Thymus (tissue), 11 donors: ENCODE data around the gene UBL4A. TPM values are rescaled to one million over a fixed set of nuclear protein-coding genes. Genes with fewer than 3 reads are reported as not detected.

Experiments
- DNase-seq, 9 donors: peaks; one replicate each; pipeline ENCODE4 v3.0.0-alpha.2; 2013; ENCODE audit warnings: low spot score in 9 of 9, low read depth in 6 of 9, missing footprints in 1 of 9
- H3K27ac ChIP-seq, 2 donors: one replicate each; pipeline ENCODE4 v1.5.1; 2013; ENCODE audit warnings: control low read depth in 1 of 2, low read depth in 1 of 2, low read length in 1 of 2, mild to moderate bottlenecking in 1 of 2, moderate library complexity in 1 of 2
- H3K27me3 ChIP-seq, 2 donors: one replicate each; pipeline ENCODE4 v1.5.1; 2013; ENCODE audit warnings: low read length in 1 of 2; ENCODE audit not compliant: control insufficient read depth in 2 of 2, insufficient read depth in 1 of 2
- H3K36me3 ChIP-seq, 2 donors: one replicate each; pipeline ENCODE4 v1.5.1; 2013; ENCODE audit warnings: low read length in 1 of 2, mild to moderate bottlenecking in 1 of 2, moderate library complexity in 1 of 2; ENCODE audit not compliant: control insufficient read depth in 2 of 2, insufficient read depth in 2 of 2
- H3K4me1 ChIP-seq, 2 donors: one replicate each; pipeline ENCODE4 v1.5.1; 2013; ENCODE audit warnings: low read length in 2 of 2; ENCODE audit not compliant: control insufficient read depth in 2 of 2, insufficient read depth in 2 of 2
- H3K4me3 ChIP-seq, 2 donors: one replicate each; pipeline ENCODE4 v1.5.1; 2013; ENCODE audit warnings: low read length in 2 of 2, control low read depth in 1 of 2, mild to moderate bottlenecking in 1 of 2
- H3K9me3 ChIP-seq, 2 donors: one replicate each; pipeline ENCODE4 v1.5.1; 2013; ENCODE audit warnings: low read length in 1 of 2, mild to moderate bottlenecking in 1 of 2; ENCODE audit not compliant: control insufficient read depth in 2 of 2, insufficient read depth in 1 of 2
- WGBS: extraction: QIAGEN DNeasy Blood & Tissue Kit; methylation state at CpG from one replicate; pipeline ENCODE4 v1.1.7; 2013; 5-methylcytosine and 5-hydroxymethylcytosine counted together
- polyA plus RNA-seq: library from polyadenylated mRNA; stranded (reverse); fragments of 200-250 nt; gene quantifications from one replicate; pipeline ENCODE4 v1.2.3, GENCODE V29; 2013
- total RNA-seq: library from RNA; stranded (reverse); fragments of 120-200 nt; gene quantifications from one replicate; pipeline ENCODE4 v1.2.4, GENCODE V29; 2013
- donor health status: healthy.

UBL4A gene
- total and polyA plus RNA-seq, 2 donors: 20.7 to 29.9 TPM

DNA sequence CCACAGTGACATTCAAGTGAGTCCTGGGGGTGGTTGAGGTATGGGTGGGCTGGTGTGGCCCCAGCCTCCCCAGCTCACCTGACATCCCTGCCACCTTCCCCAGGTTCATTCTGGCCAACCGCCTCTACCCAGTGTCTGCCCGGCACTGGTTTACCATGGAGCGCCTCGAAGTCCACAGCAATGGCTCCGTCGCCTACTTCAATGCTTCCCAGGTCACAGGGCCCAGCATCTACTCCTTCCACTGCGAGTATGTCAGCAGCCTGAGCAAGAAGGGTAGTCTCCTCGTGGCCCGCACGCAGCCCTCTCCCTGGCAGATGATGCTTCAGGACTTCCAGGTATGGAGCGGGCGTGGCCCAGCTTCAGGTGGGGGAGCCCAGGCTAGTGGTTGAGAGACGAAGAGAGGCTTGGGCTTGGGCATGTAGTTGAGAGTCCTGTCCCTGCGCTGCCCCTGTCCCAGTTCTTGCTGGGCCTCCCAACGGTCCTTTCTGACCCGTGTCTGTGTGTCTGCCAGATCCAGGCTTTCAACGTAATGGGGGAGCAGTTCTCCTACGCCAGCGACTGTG lies 51.2 kb downstream of the UBL4A start:
- Histone ChIP-seq H3K9me3 (peaks cover 0 to 6% of the 10 kb centered on the region in 2 donors), H3K27ac (no peak overlapping the region), H3K4me1 (peaks cover 2 to 17% of the 10 kb centered on the region in 2 donors), H3K4me3 (no peak overlapping the region), H3K36me3 (peaks cover 40 to 45% of the 10 kb centered on the region in 2 donors), H3K27me3 (no peaks in the 10 kb centered on the region)
- DNase-seq: no peak
- WGBS: 97% methylated on average over 19 of the region's 19 CpGs

DNA sequence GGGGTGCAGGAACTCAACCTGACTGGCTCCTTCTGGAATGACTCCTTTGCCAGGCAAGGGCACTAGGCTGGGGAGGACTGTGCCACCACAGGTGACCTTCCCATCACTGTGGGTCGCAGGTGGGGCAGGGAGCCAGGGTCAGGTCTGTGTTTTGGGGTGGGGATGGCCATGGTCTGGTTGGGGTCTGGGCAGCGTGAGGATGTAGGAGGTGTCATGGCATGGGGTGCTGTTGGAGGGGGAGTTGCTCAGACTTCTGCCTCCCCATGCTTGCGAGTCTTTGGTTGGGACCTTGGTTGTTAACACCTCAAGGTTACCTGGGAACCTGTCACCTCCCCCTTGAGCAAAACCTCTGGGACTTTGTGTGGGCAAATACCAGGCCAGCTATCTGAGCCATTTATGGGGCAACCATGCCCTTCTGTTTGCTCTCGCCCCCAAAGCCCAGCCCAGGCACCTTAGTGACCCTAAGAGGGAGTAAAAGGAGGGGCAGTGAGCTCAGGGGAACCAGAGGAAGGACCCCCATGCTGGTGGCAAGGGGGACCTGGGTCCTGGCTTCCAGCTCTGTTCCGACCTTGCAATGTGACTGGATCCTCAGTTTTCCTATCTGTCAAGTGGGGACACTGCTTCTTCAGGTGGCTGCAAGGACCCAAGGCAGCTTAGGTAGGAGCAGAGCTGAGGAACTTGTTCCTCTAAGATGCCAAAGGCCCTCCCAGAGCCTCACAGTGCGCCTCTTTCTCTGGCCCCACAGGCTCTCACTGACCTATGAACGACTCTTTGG lies 51.8 kb downstream of the UBL4A start:
- no peaks in the 10 kb centered on the region for H3K27me3 ChIP-seq
- H3K4me1 ChIP-seq: peaks cover 2 to 19% of the 10 kb centered on the region in 2 donors
- peaks cover 0 to 6% of the 10 kb centered on the region in 2 donors for H3K9me3 ChIP-seq
- H3K36me3 ChIP-seq: peaks cover 33 to 42% of the 10 kb centered on the region in 2 donors
- 95% methylated on average over 7 of the region's 7 CpGs for WGBS
- DNase-seq: no peak
- H3K27ac ChIP-seq: no peak overlapping the region
- no peak overlapping the region for H3K4me3 ChIP-seq

Other genes with a start within 250 kb of the UBL4A start
- not detected for gene OPN1MW3, start 229.0 kb downstream of the UBL4A start, total RNA-seq
- gene OPN1MW3, start 229.0 kb downstream of the UBL4A start, polyA plus RNA-seq: 0.02 TPM
- gene TEX28, start 191.5 kb downstream of the UBL4A start, total RNA-seq: not detected
- 0.05 TPM for gene TEX28, start 191.5 kb downstream of the UBL4A start, polyA plus RNA-seq
- 1.3 TPM for gene TKTL1, start 190.8 kb downstream of the UBL4A start, total RNA-seq
- 0.43 TPM for gene TKTL1, start 190.8 kb downstream of the UBL4A start, polyA plus RNA-seq
- gene FLNA, start 112.0 kb downstream of the UBL4A start, total RNA-seq: 164 TPM
- 412 TPM for gene FLNA, start 112.0 kb downstream of the UBL4A start, polyA plus RNA-seq
- gene EMD, start 107.3 kb downstream of the UBL4A start, total RNA-seq: 8.2 TPM
- 110 TPM for gene EMD, start 107.3 kb downstream of the UBL4A start, polyA plus RNA-seq
- gene RPL10, start 88.2 kb downstream of the UBL4A start, total RNA-seq: 5,085 TPM
- 5,714 TPM for gene RPL10, start 88.2 kb downstream of the UBL4A start, polyA plus RNA-seq
- 10.1 TPM for gene DNASE1L1, start 77.4 kb downstream of the UBL4A start, total RNA-seq
- gene DNASE1L1, start 77.4 kb downstream of the UBL4A start, polyA plus RNA-seq: 23.0 TPM
- 21.0 TPM for gene TAFAZZIN, start 75.1 kb downstream of the UBL4A start, total RNA-seq
- gene TAFAZZIN, start 75.1 kb downstream of the UBL4A start, polyA plus RNA-seq: 111 TPM
- gene ATP6AP1, start 57.9 kb downstream of the UBL4A start, total RNA-seq: 26.6 TPM
- gene ATP6AP1, start 57.9 kb downstream of the UBL4A start, polyA plus RNA-seq: 53.7 TPM
- gene GDI1, start 49.5 kb downstream of the UBL4A start, total RNA-seq: 39.2 TPM
- gene GDI1, start 49.5 kb downstream of the UBL4A start, polyA plus RNA-seq: 144 TPM
- gene FAM50A, start 42.5 kb downstream of the UBL4A start, total RNA-seq: 29.8 TPM
- 112 TPM for gene FAM50A, start 42.5 kb downstream of the UBL4A start, polyA plus RNA-seq
- 2.2 TPM for gene PLXNA3, start 28.3 kb downstream of the UBL4A start, total RNA-seq
- 14.3 TPM for gene PLXNA3, start 28.3 kb downstream of the UBL4A start, polyA plus RNA-seq
- 39.9 TPM for gene LAGE3, start 7.3 kb downstream of the UBL4A start, total RNA-seq
- gene LAGE3, start 7.3 kb downstream of the UBL4A start, polyA plus RNA-seq: 17.3 TPM
- gene SLC10A3, start 4.0 kb upstream of the UBL4A start, total RNA-seq: 6.1 TPM
- 21.6 TPM for gene SLC10A3, start 4.0 kb upstream of the UBL4A start, polyA plus RNA-seq
- 18.4 TPM for gene FAM3A, start 29.6 kb upstream of the UBL4A start, total RNA-seq
- gene FAM3A, start 29.6 kb upstream of the UBL4A start, polyA plus RNA-seq: 73.4 TPM
- 13.9 TPM for gene G6PD, start 60.2 kb upstream of the UBL4A start, total RNA-seq
- gene G6PD, start 60.2 kb upstream of the UBL4A start, polyA plus RNA-seq: 21.0 TPM
- 17.7 TPM for gene IKBKG, start 61.0 kb upstream of the UBL4A start, total RNA-seq
- gene IKBKG, start 61.0 kb upstream of the UBL4A start, polyA plus RNA-seq: 38.3 TPM
- not detected for gene CTAG1A, start 98.5 kb upstream of the UBL4A start, total RNA-seq
- 0.07 TPM for gene CTAG1A, start 98.5 kb upstream of the UBL4A start, polyA plus RNA-seq
- gene CTAG1B, start 132.7 kb upstream of the UBL4A start, total RNA-seq: not detected
- not detected for gene CTAG1B, start 132.7 kb upstream of the UBL4A start, polyA plus RNA-seq
- not detected for gene CTAG2, start 167.0 kb upstream of the UBL4A start, total RNA-seq
- 0.05 TPM for gene CTAG2, start 167.0 kb upstream of the UBL4A start, polyA plus RNA-seq